ENCODE data around the gene GET4. TPM values are rescaled to one million over a fixed set of nuclear protein-coding genes. Genes with fewer than 3 reads are reported as not detected.

Gene GET4
- total RNA-seq, 1 experiment from 2014 or later, result 44.8 TPM

GRCh38 chr7:920351-921070, 44.2 kb downstream of the GET4 start:
- H3K4me2 ChIP-seq (ENCODE audit: low read length), result no peak overlapping the region
- no peaks in the 10 kb centered on the region for H3K79me2 ChIP-seq (ENCODE audit: insufficient read depth, low read length)
- no peak overlapping the region for H2AFZ ChIP-seq (ENCODE audit: low read depth, low read length, poor library complexity, severe bottlenecking)
- no peaks in the 10 kb centered on the region for H3K9me3 ChIP-seq (ENCODE audit: control insufficient read depth in 1 of 2, insufficient read depth in 1 of 2, low read depth in 1 of 2, low read length in 2 of 2)
- ATAC-seq (peak; percentile 12; the same call in 1 of the 2 replicates), DNase-seq (ENCODE audit: low read depth, low spot score) (no peak)
- H3K27me3 ChIP-seq (ENCODE audit: insufficient read depth, low read length), result no peaks in the 10 kb centered on the region
- no TSS peak for BruUV-seq (replicated peaks)
- H3K36me3 ChIP-seq (ENCODE audit: control insufficient read depth in 1 of 2, insufficient read depth in 2 of 2, low read length in 2 of 2), result no peaks in the 10 kb centered on the region
- ChIA-PET RAD21 (ENCODE audit: low non-redundant PET in 1 of 2, low total read pairs in 2 of 2, uncharacterized antibody in 2 of 2, unreplicated experiment in 2 of 2) (no interaction called here), CTCF (no interaction called here), POLR2A (no interaction called here)
- H3K4me3 ChIP-seq (replicated peaks in 1 of 2; ENCODE audit: low read depth in 1 of 2, low read length in 2 of 2), result no peak overlapping the region
- intact Hi-C loops (cut with micrococcal nuclease), result no loop called here
- H4K20me1 ChIP-seq (ENCODE audit: insufficient read depth), result no peaks in the 10 kb centered on the region
- H3K9ac ChIP-seq (ENCODE audit: low read length), result no peak overlapping the region
- H3K27ac ChIP-seq (ENCODE audit: low read depth, low read length), result no peak overlapping the region
- TF ChIP-seq POLR2AphosphoS5 (IDR thresholded peaks at IDR 0.05; ENCODE audit: low read depth, low read length) (no peak), YY1 (IDR thresholded peaks at IDR 0.05; ENCODE audit: extremely low read depth, insufficient replicate concordance, low read depth, low read length) (no peak), SP1 (IDR thresholded peaks at IDR 0.05; ENCODE audit: low read depth) (no peak), CBX3 (IDR thresholded peaks at IDR 0.05; ENCODE audit: low read depth) (no peak), TCF7L2 (IDR thresholded peaks at IDR 0.05; ENCODE audit: borderline replicate concordance, extremely low read depth, insufficient read depth, insufficient read length) (no peak), JUND (IDR thresholded peaks at IDR 0.05) (no peak), FOSL1 (IDR thresholded peaks at IDR 0.05; ENCODE audit: low read depth) (no peak), SRF (IDR thresholded peaks at IDR 0.05; ENCODE audit: low read depth) (no peak)
- TF ChIP-seq, protein P1, sequence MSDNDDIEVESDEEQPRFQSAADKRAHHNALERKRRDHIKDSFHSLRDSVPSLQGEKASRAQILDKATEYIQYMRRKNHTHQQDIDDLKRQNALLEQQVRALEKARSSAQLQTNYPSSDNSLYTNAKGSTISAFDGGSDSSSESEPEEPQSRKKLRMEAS (IDR thresholded peaks at IDR 0.05), result no peak
- peaks cover 0 to 10% of the 10 kb centered on the region in 2 experiments; a peak in 2 of 4 replicates for H3K4me1 ChIP-seq (ENCODE audit: control insufficient read depth in 1 of 2, insufficient read depth in 2 of 2, low read length in 2 of 2)
- no peaks in the 10 kb centered on the region for H3K9me2 ChIP-seq (ENCODE audit: insufficient read depth)

DNA sequence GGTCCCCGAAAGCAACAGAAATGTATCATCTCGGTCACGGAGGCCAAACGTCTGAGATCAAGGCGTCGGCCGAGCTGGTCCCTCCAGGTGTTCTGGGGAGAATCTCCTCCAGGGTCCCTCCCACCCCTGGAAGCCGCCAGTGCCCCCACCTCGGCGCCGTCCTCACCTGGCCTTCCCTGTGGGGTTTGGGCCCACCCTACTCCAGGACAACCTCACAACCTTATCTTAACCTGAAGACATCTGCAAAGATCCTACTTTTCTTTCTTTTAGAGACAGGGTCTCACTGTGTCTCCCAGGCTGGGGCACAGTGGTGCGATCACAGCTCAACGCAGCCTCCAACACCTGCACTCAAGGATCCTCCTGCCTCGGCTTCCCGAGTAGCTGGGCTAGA, 44.7 kb downstream of the GET4 start:
- BruUV-seq (replicated peaks), result no TSS peak
- Histone ChIP-seq H2AFZ (ENCODE audit: low read depth, low read length, poor library complexity, severe bottlenecking) (no peak overlapping the region), H3K36me3 (ENCODE audit: control insufficient read depth in 1 of 2, insufficient read depth in 2 of 2, low read length in 2 of 2) (no peaks in the 10 kb centered on the region), H3K27ac (ENCODE audit: low read depth, low read length) (no peak overlapping the region), H3K9me3 (ENCODE audit: control insufficient read depth in 1 of 2, insufficient read depth in 1 of 2, low read depth in 1 of 2, low read length in 2 of 2) (no peaks in the 10 kb centered on the region), H3K9me2 (ENCODE audit: insufficient read depth) (no peaks in the 10 kb centered on the region), H4K20me1 (ENCODE audit: insufficient read depth) (no peaks in the 10 kb centered on the region), H3K9ac (ENCODE audit: low read length) (no peak overlapping the region), H3K4me1 (ENCODE audit: control insufficient read depth in 1 of 2, insufficient read depth in 2 of 2, low read length in 2 of 2) (peaks cover 0 to 13% of the 10 kb centered on the region in 2 experiments; a peak in 2 of 4 replicates), H3K79me2 (ENCODE audit: insufficient read depth, low read length) (no peaks in the 10 kb centered on the region), H3K27me3 (ENCODE audit: insufficient read depth, low read length) (no peaks in the 10 kb centered on the region), H3K4me2 (ENCODE audit: low read length) (no peak overlapping the region), H3K4me3 (replicated peaks in 1 of 2; ENCODE audit: low read depth in 1 of 2, low read length in 2 of 2) (no peak overlapping the region)
- intact Hi-C loops (cut with micrococcal nuclease), result no loop called here
- ATAC-seq (no peak), DNase-seq (ENCODE audit: low read depth, low spot score) (no peak)
- CTCF ChIA-PET, result no interaction called here
- RAD21 ChIA-PET (ENCODE audit: low non-redundant PET in 1 of 2, low total read pairs in 2 of 2, uncharacterized antibody in 2 of 2, unreplicated experiment in 2 of 2), result no interaction called here
- POLR2A ChIA-PET, result no interaction called here
- no peak for TF ChIP-seq RAD21 (IDR thresholded peaks at IDR 0.05; ENCODE audit: low read depth)
- no peak for TF ChIP-seq EZH2phosphoT487 (IDR thresholded peaks at IDR 0.05; ENCODE audit: borderline replicate concordance)
- TF ChIP-seq JUND (IDR thresholded peaks at IDR 0.05), result no peak
